Mesenchymal stem cell (in vitro differentiated cells and primary cell): ENCODE results near the gene PAPSS2.
A peak's percentile ranks its signal among the peaks of the same experiment; 100 is the strongest.
"Not testable (repeated sequence)": the region's sequence is repeated elsewhere in the genome, so short reads cannot be mapped to it uniquely, and the experiment has no call there.

Source experiments
- DNase-seq: peaks from one replicate; pipeline ENCODE4 v3.0.0-alpha.2; 2013
- H2AFZ ChIP-seq: one replicate; pipeline ENCODE4 v1.6.1; 2013; ENCODE audit warnings: low read depth, mild to moderate bottlenecking, control low read depth, inconsistent platforms, low read length, moderate library complexity
- H2AK5ac ChIP-seq: 2 replicates; pipeline ENCODE4 v1.6.1; 2013; ENCODE audit warnings: low read length, moderate library complexity, mild to moderate bottlenecking, inconsistent platforms; ENCODE audit not compliant: severe bottlenecking
- H2BK120ac ChIP-seq: one replicate; pipeline ENCODE4 v1.6.1; 2013; ENCODE audit warnings: low read depth, mild to moderate bottlenecking, inconsistent platforms, low read length, moderate library complexity
- H2BK12ac ChIP-seq, 2 experiments: one replicate each; pipeline ENCODE4 v1.6.1; 2013; ENCODE audit warnings: inconsistent platforms in 2 of 2, low read length in 2 of 2, mild to moderate bottlenecking in 2 of 2, moderate library complexity in 2 of 2, control low read depth in 1 of 2
- H2BK15ac ChIP-seq: one replicate; pipeline ENCODE4 v1.6.1; 2013; ENCODE audit warnings: mild to moderate bottlenecking, low read depth, inconsistent platforms; ENCODE audit not compliant: poor library complexity, severe bottlenecking
- H2BK5ac ChIP-seq: 2 replicates; pipeline ENCODE4 v1.6.1; 2013; ENCODE audit warnings: low read depth, mild to moderate bottlenecking, low read length, control low read depth, inconsistent platforms; ENCODE audit not compliant: poor library complexity, severe bottlenecking
- H3K14ac ChIP-seq, 2 experiments: one replicate each; pipeline ENCODE4 v1.6.1; 2013; ENCODE audit warnings: inconsistent platforms in 2 of 2, low read length in 2 of 2, control low read depth in 1 of 2, mild to moderate bottlenecking in 1 of 2, moderate library complexity in 1 of 2
- H3K18ac ChIP-seq, 2 experiments: one replicate each; pipeline ENCODE4 v1.6.1; 2013; ENCODE audit warnings: inconsistent platforms in 2 of 2, low read length in 2 of 2, control low read depth in 1 of 2, low read depth in 1 of 2, mild to moderate bottlenecking in 1 of 2
- H3K23ac ChIP-seq, 2 experiments: one replicate each; pipeline ENCODE4 v1.6.1; 2013; ENCODE audit warnings: inconsistent platforms in 2 of 2, low read length in 2 of 2, mild to moderate bottlenecking in 2 of 2, moderate library complexity in 2 of 2, control low read depth in 1 of 2
- H3K27ac ChIP-seq: 2 replicates; pipeline ENCODE4 v1.5.1; 2013; ENCODE audit warnings: mild to moderate bottlenecking, moderate library complexity, low read length, control low read depth, inconsistent platforms; ENCODE audit not compliant: poor library complexity, severe bottlenecking
- H3K27me3 ChIP-seq, 2 experiments: 2 replicates each; pipeline versions ENCODE4 v1.6.1 to v1.7.0; 2013; ENCODE audit warnings: low read length in 2 of 2, mild to moderate bottlenecking in 2 of 2, moderate library complexity in 2 of 2, control low read depth in 1 of 2, inconsistent platforms in 1 of 2; ENCODE audit not compliant: control insufficient read depth in 1 of 2, insufficient read depth in 1 of 2
- H3K36me3 ChIP-seq, 2 experiments: 2 replicates each; pipeline versions ENCODE4 v1.6.1 to v1.7.0; 2013; ENCODE audit warnings: low read length in 2 of 2, control low read depth in 1 of 2, inconsistent platforms in 1 of 2, low read depth in 1 of 2, mild to moderate bottlenecking in 1 of 2; ENCODE audit not compliant: insufficient read depth in 2 of 2, control insufficient read depth in 1 of 2
- H3K4ac ChIP-seq, 2 experiments: one replicate each; pipeline ENCODE4 v1.6.1; 2013; ENCODE audit warnings: inconsistent platforms in 2 of 2, low read length in 2 of 2, mild to moderate bottlenecking in 2 of 2, moderate library complexity in 2 of 2, control low read depth in 1 of 2, low read depth in 1 of 2
- H3K4me1 ChIP-seq: 2 replicates; pipeline ENCODE4 v1.6.1; 2013; ENCODE audit warnings: low read depth, low read length, control low read depth; ENCODE audit not compliant: control insufficient read depth, insufficient read depth
- H3K4me2 ChIP-seq: 2 replicates; pipeline ENCODE4 v1.6.1; 2013; ENCODE audit warnings: low read length, mild to moderate bottlenecking, inconsistent platforms; ENCODE audit not compliant: poor library complexity, severe bottlenecking
- H3K4me3 ChIP-seq, 2 experiments: 2 replicates each; pipeline versions ENCODE4 v1.5.1 to v1.7.0; 2013; ENCODE audit warnings: low read length in 2 of 2, mild to moderate bottlenecking in 2 of 2, control low read depth in 1 of 2, low read depth in 1 of 2; ENCODE audit not compliant: insufficient read depth in 1 of 2
- H3K79me1 ChIP-seq: replicated peaks from 2 replicates; pipeline ENCODE4 v1.6.1; 2013; ENCODE audit warnings: mild to moderate bottlenecking, control low read depth, low read length, inconsistent platforms; ENCODE audit not compliant: poor library complexity, severe bottlenecking
- H3K9ac ChIP-seq: 2 replicates; pipeline ENCODE4 v1.7.0; 2013; ENCODE audit warnings: mild to moderate bottlenecking, low read length, moderate library complexity
- H3K9me3 ChIP-seq: 2 replicates; pipeline ENCODE4 v1.7.0; 2013; ENCODE audit warnings: mild to moderate bottlenecking, low read length; ENCODE audit not compliant: control insufficient read depth
- H4K8ac ChIP-seq: one replicate; pipeline ENCODE4 v1.6.1; 2013; ENCODE audit warnings: inconsistent platforms, mild to moderate bottlenecking, low read length, moderate library complexity
- H4K91ac ChIP-seq: one replicate; pipeline ENCODE4 v1.6.1; 2013; ENCODE audit warnings: mild to moderate bottlenecking, low read length, inconsistent platforms
- WGBS: methylation state at CpG from one replicate; pipeline ENCODE4 v1.1.7; 2013; ENCODE audit warnings: mixed read lengths; 5-methylcytosine and 5-hydroxymethylcytosine counted together

PAPSS2 gene

GRCh38 chr10:87642486-87642885 is 17.2 kb upstream of the PAPSS2 start:
- no peak overlapping the region for H3K4ac ChIP-seq

GRCh38 chr10:87642988-87643387 is 16.7 kb upstream of the PAPSS2 start:
- Histone ChIP-seq H2BK15ac (no peak overlapping the region), H2BK5ac (no peak overlapping the region), H3K27ac (no peak overlapping the region), H3K23ac (no peak overlapping the region), H3K79me1 (no peaks in the 10 kb centered on the region), H4K8ac (no peak overlapping the region), H2AFZ (no peak overlapping the region), H3K36me3 (no peaks in the 10 kb centered on the region), H3K9ac (no peak overlapping the region), H2BK120ac (no peak overlapping the region), H3K4me2 (no peak overlapping the region), H3K4ac (no peak overlapping the region), H3K9me3 (no peaks in the 10 kb centered on the region), H3K18ac (no peak overlapping the region), H3K4me1 (no peaks in the 10 kb centered on the region), H3K27me3 (no peaks in the 10 kb centered on the region), H3K14ac (no peak overlapping the region), H4K91ac (no peak overlapping the region), H2AK5ac (no peak overlapping the region), H3K4me3 (no peak overlapping the region), H2BK12ac (no peak overlapping the region)
- DNase-seq, result peak; percentile 10

More at GRCh38 chr10:87642486-87642885, 17.2 kb upstream of the PAPSS2 start:
- Histone ChIP-seq H3K9me3 (no peaks in the 10 kb centered on the region), H2AK5ac (no peak overlapping the region), H2BK5ac (no peak overlapping the region), H3K27me3 (no peaks in the 10 kb centered on the region), H3K36me3 (no peaks in the 10 kb centered on the region), H3K27ac (no peak overlapping the region), H2AFZ (no peak overlapping the region), H2BK15ac (no peak overlapping the region), H3K23ac (no peak overlapping the region), H3K4me1 (no peaks in the 10 kb centered on the region), H3K18ac (no peak overlapping the region), H2BK120ac (no peak overlapping the region), H3K14ac (no peak overlapping the region), H3K4me3 (no peak overlapping the region), H3K79me1 (no peaks in the 10 kb centered on the region), H3K9ac (no peak overlapping the region), H4K91ac (no peak overlapping the region), H2BK12ac (no peak overlapping the region), H4K8ac (no peak overlapping the region), H3K4me2 (no peak overlapping the region)
- DNase-seq, result no peak
- 96% methylated on average over 10 of the region's 11 CpGs for whole genome bisulfite sequencing

GRCh38 chr10:87643920-87644319 is 15.8 kb upstream of the PAPSS2 start:
- WGBS, result 98% methylated on average over 3 of the region's 3 CpGs
- H2BK5ac ChIP-seq, result no peak overlapping the region
- H2BK15ac ChIP-seq, result no peak overlapping the region
- H3K14ac ChIP-seq, result no peak overlapping the region
- H3K4me2 ChIP-seq, result no peak overlapping the region
- no peak overlapping the region for H3K23ac ChIP-seq
- H2BK12ac ChIP-seq, result no peak overlapping the region
- no peak overlapping the region for H4K91ac ChIP-seq
- H3K9ac ChIP-seq, result no peak overlapping the region
- no peak overlapping the region for H2AFZ ChIP-seq
- no peak overlapping the region for H2BK120ac ChIP-seq
- no peak overlapping the region for H3K4ac ChIP-seq
- H3K27ac ChIP-seq, result no peak overlapping the region
- H3K79me1 ChIP-seq, result no peaks in the 10 kb centered on the region
- H3K4me1 ChIP-seq, result no peaks in the 10 kb centered on the region
- H2AK5ac ChIP-seq, result no peak overlapping the region
- no peaks in the 10 kb centered on the region for H3K36me3 ChIP-seq
- no peaks in the 10 kb centered on the region for H3K9me3 ChIP-seq
- no peak overlapping the region for H4K8ac ChIP-seq
- no peak overlapping the region for H3K18ac ChIP-seq
- no peak overlapping the region for H3K4me3 ChIP-seq
- H3K27me3 ChIP-seq, result no peaks in the 10 kb centered on the region
- DNase-seq, result no peak

GRCh38 chr10:87644500-87644899 is 15.2 kb upstream of the PAPSS2 start:
- not testable (repeated sequence) for H2AFZ ChIP-seq, H3K23ac ChIP-seq, H2BK15ac ChIP-seq, H3K27ac ChIP-seq, H2AK5ac ChIP-seq, H4K91ac ChIP-seq, H2BK12ac ChIP-seq, H3K9me3 ChIP-seq, H3K4ac ChIP-seq, H3K9ac ChIP-seq, H3K79me1 ChIP-seq, H3K14ac ChIP-seq, H3K4me1 ChIP-seq, H3K18ac ChIP-seq, H2BK5ac ChIP-seq, H3K4me2 ChIP-seq, H3K27me3 ChIP-seq, H3K36me3 ChIP-seq, DNase-seq, H2BK120ac ChIP-seq, H4K8ac ChIP-seq, H3K4me3 ChIP-seq
- WGBS, result 89% methylated on average over 2 of the region's 3 CpGs
